SKM-1 treated with dmso at 0.1 percent for 144 hours (cell line): ENCODE measurements around the gene ERFE.

ENCODE experiments used
- DNase-seq: peaks from one replicate; lab custom pipeline; 2025; ENCODE audit not compliant: unreplicated experiment; lab: John Stamatoyannopoulos, UW

Gene ERFE

GRCh38 chr2:238155051-238155760 lies 3.6 kb upstream of the ERFE start:
- DNase-seq, result no peak

GRCh38 chr2:238155761-238156694 lies 2.7 kb upstream of the ERFE start:
- DNase-seq, result no peak

GRCh38 chr2:238157506-238158017 lies 1.2 kb upstream of the ERFE start:
- DNase-seq, result no peak

GRCh38 chr2:238158018-238158508 lies 707 bp upstream of the ERFE start:
- DNase-seq, result no peak

- no peak for DNase-seq
Observed at GRCh38 chr2:238159071-238159539, 335 bp downstream of the ERFE start.

- DNase-seq, result no peak
Observed at GRCh38 chr2:238159661-238160205, 963 bp downstream of the ERFE start.

GRCh38 chr2:238160206-238161129 lies 1.7 kb downstream of the ERFE start:
- no peak for DNase-seq

- no peak for DNase-seq
Observed at GRCh38 chr2:238161291-238162051, 2.7 kb downstream of the ERFE start.

- no peak for DNase-seq
Observed at GRCh38 chr2:238162251-238162845, 3.6 kb downstream of the ERFE start.

- no peak for DNase-seq
Observed at GRCh38 chr2:238162846-238163441, 4.2 kb downstream of the ERFE start.

- no peak for DNase-seq
Observed at GRCh38 chr2:238163481-238164198, 4.9 kb downstream of the ERFE start.

GRCh38 chr2:238164906-238165287 lies 6.1 kb downstream of the ERFE start:
- no peak for DNase-seq

GRCh38 chr2:238165288-238165921 lies 6.6 kb downstream of the ERFE start:
- no peak for DNase-seq

- DNase-seq, result no peak
Observed at GRCh38 chr2:238166391-238167343, 7.9 kb downstream of the ERFE start.

GRCh38 chr2:238167344-238167715 lies 8.6 kb downstream of the ERFE start:
- no peak for DNase-seq

GRCh38 chr2:238167761-238168160 lies 9.0 kb downstream of the ERFE start:
- no peak for DNase-seq
